OCI-M1 (cell line): ENCODE data around the gene MC4R.
"Not testable (repeated sequence)": the region's sequence is repeated elsewhere in the genome, so short reads cannot be mapped to it uniquely, and the experiment has no call there.

ENCODE experiments used
- DNase-seq: peaks from one replicate; lab custom pipeline; 2025; lab: John Stamatoyannopoulos, UW

MC4R gene

DNA sequence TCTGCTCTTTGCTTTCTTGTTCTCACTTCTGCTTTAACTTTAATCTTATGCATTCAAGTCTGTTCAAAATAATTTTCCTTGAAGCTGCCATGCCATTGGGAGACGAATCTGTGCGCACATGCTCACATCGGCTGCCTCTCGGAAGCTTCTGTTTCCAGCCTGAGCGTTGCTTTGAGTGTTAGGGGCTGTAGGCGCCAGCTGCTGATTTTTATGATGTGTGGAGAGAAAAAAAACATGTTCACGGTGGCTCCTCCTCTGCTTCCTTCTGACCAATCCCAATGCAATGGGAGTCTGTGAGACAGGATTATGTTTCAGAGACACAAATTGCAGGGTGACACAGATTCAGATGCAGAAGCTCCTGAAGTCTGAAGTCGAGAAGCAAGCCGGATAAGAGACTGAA is at the start of gene MC4R:
TSS of gene MC4R (minus strand) at position 180 of the 400 bp plus-strand sequence. CDS start 426 bp downstream, outside the sequence.
- DNase-seq: peak; percentile 82

DNA sequence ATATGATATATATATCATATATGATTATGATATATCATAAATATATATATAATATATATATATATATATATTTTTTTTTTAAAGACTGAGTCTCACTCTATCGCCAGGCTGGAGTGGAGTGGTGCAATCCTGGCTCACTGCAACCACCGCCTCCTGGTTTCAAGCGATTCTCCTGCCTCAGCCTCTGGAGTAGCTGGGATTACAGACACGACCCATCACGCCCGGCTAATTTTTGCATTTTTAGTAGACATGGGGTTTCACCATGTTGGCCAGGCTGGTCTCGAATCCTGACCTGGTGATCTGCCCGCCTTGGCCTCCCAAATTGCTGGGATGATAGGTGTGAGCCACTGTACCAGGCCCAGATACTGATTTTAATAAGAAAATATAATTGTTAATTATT is 49.7 kb upstream of the MC4R start:
- DNase-seq: not testable (repeated sequence)

DNA sequence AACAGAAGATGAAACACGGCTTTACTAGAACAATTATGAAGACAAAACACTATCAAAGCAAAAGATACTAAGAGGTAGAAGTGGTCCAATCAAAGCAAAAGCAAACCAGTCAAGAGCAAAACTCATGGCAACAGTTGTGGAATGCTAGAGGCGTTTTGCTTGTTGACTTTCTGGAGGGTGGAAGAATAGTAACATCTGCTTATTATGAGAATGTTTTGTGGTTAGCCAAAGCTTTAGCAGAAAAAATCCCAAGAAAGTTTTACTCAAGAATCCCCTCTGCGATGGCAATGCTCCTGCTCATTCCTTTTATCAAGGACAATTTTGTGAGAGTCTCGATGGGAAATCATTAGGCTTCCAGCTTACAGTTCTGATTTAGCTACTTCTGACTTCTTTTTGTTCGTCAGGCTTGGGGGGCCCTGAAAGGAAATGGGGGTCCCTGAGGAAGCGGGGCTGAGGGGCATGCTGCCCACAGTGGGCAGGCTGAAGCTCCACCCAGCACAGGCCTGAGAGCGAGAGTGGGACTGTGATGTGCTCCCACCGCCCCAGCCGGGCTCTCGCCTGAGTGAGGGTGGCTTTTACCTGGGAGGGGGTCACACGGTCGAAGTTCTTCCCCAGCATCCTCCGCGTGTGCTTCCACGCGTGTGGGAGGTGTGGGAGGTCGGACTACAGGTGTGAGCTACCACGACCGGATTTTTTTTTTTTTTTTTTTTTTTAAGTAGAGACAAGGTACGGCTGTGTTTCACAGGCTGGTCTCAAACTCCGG is 49.0 kb upstream of the MC4R start:
- DNase-seq: no peak

GRCh38 chr18:60417946-60418345 is 45.4 kb upstream of the MC4R start:
- DNase-seq: no peak

DNA sequence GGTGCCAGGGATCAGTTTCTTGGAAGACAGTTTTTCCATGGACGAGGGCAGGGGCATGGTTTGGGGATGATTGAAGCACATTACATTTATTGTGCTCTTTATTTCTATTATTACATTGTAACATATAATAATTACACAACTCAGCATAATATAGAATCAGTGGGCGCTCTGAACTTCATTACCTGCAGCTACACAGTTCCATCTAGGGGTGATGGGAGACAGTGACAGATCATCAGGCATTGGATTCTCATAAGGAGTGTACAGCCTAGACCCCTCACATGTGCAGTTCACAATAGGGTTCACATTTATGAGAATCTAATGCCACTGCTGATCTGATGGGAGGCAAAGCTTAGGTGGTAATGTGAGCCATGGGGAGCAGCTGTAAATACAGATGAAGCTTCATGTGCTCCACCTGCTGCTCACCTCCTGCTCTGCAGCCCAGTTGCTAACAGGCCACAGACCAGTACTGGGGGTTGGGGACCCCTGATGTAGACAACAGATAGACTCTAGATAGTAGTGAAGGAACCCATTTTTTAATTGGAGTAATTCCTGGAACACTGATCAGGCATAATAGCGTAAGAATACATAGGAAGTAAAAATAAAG is 41.5 kb upstream of the MC4R start:
- DNase-seq: peak; percentile 43

- peak; percentile 71 for DNase-seq
These were observed 39.1 kb upstream of the MC4R start for GRCh38 chr18:60411715-60412114.

- peak; percentile 71 for DNase-seq
These were observed 34.1 kb upstream of the MC4R start for GRCh38 chr18:60406721-60407120.

DNA sequence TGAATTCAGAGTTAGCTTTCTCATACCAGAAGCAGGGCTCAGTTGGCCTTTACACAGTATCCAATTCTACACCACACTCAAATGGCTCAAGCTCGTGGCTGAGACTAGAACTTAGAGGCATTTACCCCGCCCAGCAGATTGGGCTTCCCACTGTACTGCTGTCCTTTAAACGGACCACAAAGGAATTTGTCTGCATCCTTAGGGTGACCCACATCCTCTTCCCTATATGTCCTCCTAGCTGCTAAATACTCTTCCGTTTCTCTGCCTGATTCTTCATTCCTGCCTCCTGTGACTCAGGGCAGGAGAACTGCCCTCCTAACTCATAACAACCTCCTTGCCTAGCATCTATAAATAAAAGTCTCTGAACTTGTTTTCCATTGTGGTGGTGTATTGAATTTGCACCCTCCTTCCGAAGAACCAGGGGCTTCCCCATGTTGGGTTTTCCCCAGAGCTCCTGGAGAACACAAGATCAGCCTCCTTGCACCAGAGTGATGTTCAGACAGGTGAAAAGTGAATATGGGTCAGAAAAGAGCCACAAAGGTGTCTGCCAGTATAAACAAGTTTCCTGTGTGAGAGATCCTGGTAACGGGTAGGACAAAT is 32.0 kb upstream of the MC4R start:
- DNase-seq: no peak

DNA sequence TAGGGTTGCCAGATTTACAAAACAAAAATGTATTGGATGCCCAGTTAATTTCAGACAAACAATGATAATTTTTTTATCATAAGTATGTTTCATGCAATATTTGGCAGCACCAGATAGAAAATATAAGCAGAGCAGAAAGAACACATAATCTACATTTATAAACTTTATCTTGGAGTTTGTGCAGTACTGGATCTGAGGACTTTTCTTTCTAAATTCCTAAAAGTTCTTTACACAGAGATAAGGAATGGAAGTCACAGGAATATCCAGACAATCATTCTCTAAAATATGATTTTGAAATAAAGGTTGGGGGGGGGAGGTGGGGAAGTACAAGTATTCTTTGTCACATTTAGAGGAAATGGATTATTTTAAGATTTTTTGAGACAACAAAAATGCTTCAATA is 28.8 kb upstream of the MC4R start:
- DNase-seq: no peak

DNA sequence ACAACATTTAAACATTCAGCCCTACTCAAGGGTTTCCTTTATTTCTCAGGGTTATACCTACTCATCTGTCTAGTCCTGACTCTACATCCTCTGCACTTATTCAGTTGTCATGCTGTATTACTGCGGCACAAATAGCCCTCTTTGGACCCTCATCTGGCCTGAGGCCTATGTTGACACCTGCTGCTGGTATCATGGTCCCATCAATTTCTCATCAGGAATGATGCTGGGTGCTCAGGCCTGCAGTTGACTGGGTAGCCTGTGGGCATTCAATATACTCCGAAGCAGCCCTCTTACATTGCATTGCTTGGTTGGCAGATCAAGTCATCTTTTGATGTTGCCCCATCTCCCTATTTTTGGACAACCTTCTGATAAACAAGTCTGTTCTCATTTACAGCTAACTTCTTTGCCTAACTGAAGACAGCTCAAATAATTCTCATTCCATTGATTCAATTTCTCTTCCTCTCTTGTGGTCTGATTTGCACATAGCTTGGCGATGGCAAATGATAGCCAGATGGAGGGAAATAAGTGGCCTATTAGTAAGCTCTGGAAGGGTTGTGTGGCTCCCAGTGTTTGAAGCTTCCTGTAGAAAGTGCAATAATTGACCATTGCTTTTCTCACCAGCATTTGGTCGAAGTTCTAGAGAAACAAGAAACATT is 19.1 kb upstream of the MC4R start:
- DNase-seq: no peak

GRCh38 chr18:60389314-60389713 is 16.7 kb upstream of the MC4R start:
- no peak for DNase-seq

- no peak for DNase-seq
These were observed 13.1 kb upstream of the MC4R start for GRCh38 chr18:60385693-60386092.

DNA sequence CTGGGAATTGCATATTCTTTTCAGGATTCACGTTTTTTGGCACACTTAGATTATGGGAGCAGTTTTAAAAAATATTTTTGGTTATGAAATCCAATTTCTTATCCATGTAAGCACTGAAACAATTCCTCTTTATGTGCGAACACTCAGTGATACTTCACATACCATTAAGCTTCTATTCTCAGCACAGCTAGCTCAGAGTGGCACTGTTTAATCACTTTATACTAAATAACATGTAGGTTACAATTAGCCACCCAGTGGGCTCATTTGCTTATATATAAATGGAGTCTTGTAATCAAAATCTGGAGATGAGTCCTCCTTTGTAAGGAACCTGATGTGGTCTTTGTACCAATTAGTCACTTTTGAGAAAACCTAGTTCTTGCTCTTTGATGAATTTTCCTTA is 11.3 kb upstream of the MC4R start:
- no peak for DNase-seq

GRCh38 chr18:60377778-60378469 is 5.3 kb upstream of the MC4R start:
- no peak for DNase-seq

- DNase-seq: no peak
These were observed 443 bp downstream of the MC4R start for GRCh38 chr18:60372132-60372531.

DNA sequence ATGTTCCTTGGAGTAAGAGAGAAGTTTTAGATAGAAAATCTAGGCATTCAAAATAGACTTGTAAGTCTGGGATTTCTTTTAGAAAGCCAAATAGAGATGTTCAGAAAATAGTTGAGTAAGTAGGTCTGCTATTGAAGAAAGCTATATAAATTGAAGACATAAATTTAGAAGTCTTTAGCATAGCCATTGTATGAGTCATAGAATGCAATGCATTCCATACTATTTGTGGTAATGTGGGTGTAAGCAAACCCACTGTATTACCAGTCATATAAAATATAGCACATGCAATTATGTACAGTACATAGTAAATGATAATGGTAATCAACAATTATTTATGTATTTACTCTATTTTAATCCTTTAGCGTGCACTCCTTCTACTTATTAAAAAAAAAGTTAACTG is 14.1 kb downstream of the MC4R start:
- DNase-seq: no peak

GRCh38 chr18:60350941-60351340 is 21.6 kb downstream of the MC4R start:
- no peak for DNase-seq

GRCh38 chr18:60350150-60350549 is 22.4 kb downstream of the MC4R start:
- DNase-seq: no peak

GRCh38 chr18:60347526-60348045 is 25.0 kb downstream of the MC4R start:
- no peak for DNase-seq

- no peak for DNase-seq
These were observed 33.6 kb downstream of the MC4R start for GRCh38 chr18:60339018-60339417.

GRCh38 chr18:60331890-60332289 is 40.7 kb downstream of the MC4R start:
- DNase-seq: no peak

GRCh38 chr18:60329131-60329530 is 43.4 kb downstream of the MC4R start:
- peak; percentile 40 for DNase-seq
